K562 (cell line): Measurements from ENCODE around the gene CMBL. TPM values are rescaled to one million over a fixed set of nuclear protein-coding genes. Genes with fewer than 3 reads are reported as not detected.

Experiments
- ATAC-seq: fragments of 200-7000 bp; cut with Tn5 transposase; 3 replicates; pipeline ENCODE4 v1.9.1; 2020; ENCODE audit warnings: moderate library complexity
- BruUV-seq: library from RNA; stranded (reverse); fragments of 400-500 nt; replicated peaks from 2 replicates; lab custom pipeline; 2021; lab: Mats Ljungman, UMichigan
- CTCF ChIA-PET: fragments of 300-600 bp; formaldehyde crosslinking; extraction: SDS; loops from one replicate; lab custom pipeline; 2021; ENCODE audit warnings: low intra/inter-chr PET ratio; lab: Yijun Ruan, JAX
- POLR2A ChIA-PET: fragments of 300-600, 350-650 bp; sonication (Branson Sonifier 250); formaldehyde crosslinking; extraction: SDS; loops from one replicate; lab custom pipeline; 2021; ENCODE audit warnings: antibody characterized with exemption, inconsistent platforms; lab: Yijun Ruan, JAX
- DNase-seq, 4 experiments: peaks; one replicate each; pipeline versions ENCODE4 v3.0.0 to v3.0.0-alpha.2; 2011 to 2018; ENCODE audit warnings: low spot score in 3 of 4, mixed read lengths in 3 of 4; ENCODE audit errors: extremely low read depth in 1 of 4
- FAIRE-seq: peaks from 2 replicates; lab custom pipeline; 2011; peaks lifted over from hg19 to GRCh38; lab: Jason Lieb, UNC
- H2AFZ ChIP-seq: 2 replicates; pipeline ENCODE4 v1.6.0; 2011; ENCODE audit warnings: low read depth, low read length, control low read depth, inconsistent platforms
- H3K27ac ChIP-seq: fragments of 200-600 bp; 3 replicates; pipeline ENCODE4 v1.8.0; 2011; ENCODE audit warnings: low read depth, mild to moderate bottlenecking, control low read depth, inconsistent platforms, low read length, moderate library complexity, mixed read lengths; ENCODE audit errors: extremely low read depth
- H3K27me3 ChIP-seq, 2 experiments: fragments of 300-600 bp in 1 of 2; 2 replicates in 1 of 2; 3 replicates in 1 of 2; pipeline versions ENCODE4 v1.6.0 to v1.8.0; 2011; ENCODE audit warnings: inconsistent platforms in 2 of 2, low read length in 2 of 2, mild to moderate bottlenecking in 1 of 2, mixed read lengths in 1 of 2, moderate library complexity in 1 of 2; ENCODE audit not compliant: control insufficient read depth in 2 of 2, insufficient read depth in 2 of 2
- H3K36me3 ChIP-seq: fragments of 300-600 bp; 3 replicates; pipeline ENCODE4 v1.8.0; 2011; ENCODE audit warnings: mild to moderate bottlenecking, low read length, inconsistent platforms; ENCODE audit not compliant: control insufficient read depth, insufficient read depth
- H3K4me1 ChIP-seq, 2 experiments: fragments of 200-600 bp in 1 of 2; replicated peaks in 1 of 2; 2 replicates in 1 of 2; 3 replicates in 1 of 2; pipeline versions ENCODE4 v1.5.1 to v1.8.0; 2011; ENCODE audit warnings: inconsistent platforms in 2 of 2, low read length in 2 of 2, mild to moderate bottlenecking in 1 of 2, mixed read lengths in 1 of 2, moderate library complexity in 1 of 2; ENCODE audit not compliant: control insufficient read depth in 2 of 2, insufficient read depth in 2 of 2
- H3K4me2 ChIP-seq: 2 replicates; pipeline ENCODE4 v1.6.1; 2011; ENCODE audit warnings: low read length, control low read depth, inconsistent platforms, mixed read lengths; ENCODE audit not compliant: insufficient read depth
- H3K4me3 ChIP-seq: fragments of 200-600 bp; sonication (generic), shearing (Covaris generic); 2 replicates; pipeline ENCODE4 v1.5.1; 2016; ENCODE audit warnings: control low read depth, inconsistent platforms
- H3K79me2 ChIP-seq: fragments of 200-600 bp; 3 replicates; pipeline ENCODE4 v1.8.0; 2011; ENCODE audit warnings: low read length, inconsistent platforms; ENCODE audit not compliant: control insufficient read depth, insufficient read depth
- H3K9ac ChIP-seq, 2 experiments: 2 replicates each; pipeline versions ENCODE4 v1.6.0 to v1.6.1; 2011; ENCODE audit warnings: low read depth in 2 of 2, low read length in 2 of 2, control low read depth in 1 of 2, inconsistent platforms in 1 of 2, mild to moderate bottlenecking in 1 of 2, mixed read lengths in 1 of 2; ENCODE audit not compliant: insufficient read depth in 1 of 2
- H3K9me1 ChIP-seq: one replicate; pipeline ENCODE4 v1.6.0; 2011; ENCODE audit warnings: inconsistent platforms, mild to moderate bottlenecking, low read length, moderate library complexity; ENCODE audit not compliant: control insufficient read depth, insufficient read depth
- H3K9me3 ChIP-seq: replicated peaks from 2 replicates; pipeline ENCODE4 v1.5.1; 2011; ENCODE audit warnings: low read depth, low read length, inconsistent platforms; ENCODE audit not compliant: control insufficient read depth, insufficient read depth
- H4K20me1 ChIP-seq: replicated peaks from 2 replicates; pipeline ENCODE4 v1.6.1; 2011; ENCODE audit warnings: low read length, inconsistent platforms, mixed read lengths; ENCODE audit not compliant: control insufficient read depth, insufficient read depth
- CBFB ChIP-seq: sonication (generic); formaldehyde crosslinking; IDR thresholded peaks from 2 replicates; pipeline ENCODE4 v1.4.0; 2020; ENCODE audit warnings: mild to moderate bottlenecking, missing genetic modification reagents
- CREB1 ChIP-seq, 2 experiments: sonication (generic) in 1 of 2; formaldehyde crosslinking in 1 of 2; IDR thresholded peaks; 2 replicates each; pipeline versions ENCODE4 v1.6.1 to v1.8.0; 2012 to 2022; ENCODE audit warnings: inconsistent platforms in 1 of 2, mild to moderate bottlenecking in 1 of 2, missing genetic modification reagents in 1 of 2, moderate library complexity in 1 of 2
- EP400 ChIP-seq: fragments of 450-650 bp; IDR thresholded peaks from 2 replicates; pipeline ENCODE4 v1.6.1; 2017; ENCODE audit warnings: antibody characterized with exemption, mild to moderate bottlenecking, moderate library complexity
- HLTF ChIP-seq: fragments of 450-650 bp; IDR thresholded peaks from 2 replicates; pipeline ENCODE4 v1.6.1; 2016
- NFIC ChIP-seq: fragments of 450-650 bp; IDR thresholded peaks from 2 replicates; pipeline ENCODE4 v1.6.1; 2017; ENCODE audit warnings: mild to moderate bottlenecking, inconsistent platforms
- TCFL5 ChIP-seq: fragments of 250-450 bp; sonication (Bioruptor Pico); conservative IDR thresholded peaks from 2 replicates; pipeline ENCODE4 v1.6.1; 2021; ENCODE audit warnings: mild to moderate bottlenecking, moderate library complexity, matching md5 sums
- ZNF551 ChIP-seq: fragments of 250-450 bp; sonication (Bioruptor Pico); IDR thresholded peaks from 2 replicates; pipeline ENCODE4 v1.5.0; 2021; ENCODE audit warnings: mild to moderate bottlenecking, moderate library complexity
- WGBS: fragments of 100-300 bp; shearing (Covaris generic); methylation state at CpG from one replicate; pipeline ENCODE4 v1.1.6; 2016; ENCODE audit warnings: low coverage, mixed read lengths; ENCODE audit not compliant: insufficient coverage; ENCODE audit errors: missing lambda C conversion rate; 5-methylcytosine and 5-hydroxymethylcytosine counted together
- in situ Hi-C: fragments of 300-500 bp; cut with MboI; formaldehyde crosslinking; loops from 4 replicates; pipeline ENCODE4 v1.15.0; 2018; ENCODE audit warnings: inconsistent platforms, mixed read lengths
- intact Hi-C: fragments of 100-400 bp; cut with micrococcal nuclease; formaldehyde crosslinking; loops from 2 replicates; pipeline ENCODE4 v1.14.2; 2022
- polyA plus RNA-seq, 8 experiments: library from polyadenylated mRNA; depleted of rRNA in 4 of 8; stranded (reverse) in 5 of 8; unstranded in 3 of 8; fragments of >200 nt; fragmentation: Nextera tagmentation in 2 of 8; fragmentation: Illumina TruSeq in 1 of 8; extraction: Ambion mirVana in 2 of 8; extraction: Trizol in 1 of 8; gene quantifications; 2 replicates each; pipeline versions ENCODE4 v1.2.1 to v1.2.3, GENCODE V29; 2011 to 2014; ENCODE audit warnings: inconsistent platforms in 1 of 8, missing spikeins in 1 of 8
- total RNA-seq, 7 experiments: library from RNA; depleted of rRNA in 6 of 7; stranded (reverse); fragments of >200 nt in 6 of 7; fragmentation: Illumina TruSeq in 2 of 7; extraction: Trizol in 2 of 7; gene quantifications; 2 replicates each; pipeline versions ENCODE4 v1.2.1 to v1.2.3, GENCODE V29; 2011 to 2021; ENCODE audit warnings: low replicate concordance in 1 of 7
- TF ChIP-seq, protein P1 (sequence below): fragments of 250-450 bp; sonication (Bioruptor Pico); IDR thresholded peaks from 2 replicates; pipeline ENCODE4 v1.8.0; 2021; ENCODE audit warnings: mild to moderate bottlenecking, moderate library complexity

The CMBL gene
- total and polyA plus RNA-seq, 9 of the 15 experiments (the other 6 are each of a cell fraction or from before 2014, with no cell fraction given), result 22.6 to 192 (median 71.1) TPM

DNA sequence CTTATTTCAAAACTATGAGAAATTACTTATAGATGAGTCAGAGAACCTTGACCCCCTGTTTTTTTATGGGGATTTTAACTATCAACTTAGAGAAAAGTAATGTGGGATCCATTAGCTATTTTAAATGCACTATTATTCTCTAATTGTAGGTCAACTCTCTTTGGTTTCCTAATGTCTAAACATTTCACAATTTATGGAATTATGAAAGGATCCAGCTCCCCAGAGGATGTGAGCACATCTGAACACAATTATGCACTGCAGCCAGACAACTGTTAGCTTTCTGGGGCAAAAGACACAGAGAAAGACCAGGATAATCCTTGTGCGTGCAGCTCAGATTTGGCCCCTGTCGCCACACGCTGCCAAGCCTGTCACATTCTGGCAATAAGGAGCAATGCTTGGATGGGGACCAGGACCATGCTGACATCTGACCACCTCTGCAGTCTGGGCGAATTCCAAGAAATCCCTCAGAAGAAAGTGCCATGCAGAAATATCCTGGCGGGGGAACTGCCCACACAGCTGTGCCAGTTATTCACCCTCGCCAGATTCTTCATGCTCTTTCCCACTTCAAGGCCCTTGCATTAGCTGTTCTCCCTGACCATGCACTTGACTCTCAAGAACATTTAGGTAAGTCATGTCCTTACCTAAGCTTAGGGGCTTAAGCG, 22.2 kb upstream of the CMBL start:
- TF ChIP-seq CREB1 (IDR thresholded peaks at IDR 0.05), result no peak
- TF ChIP-seq CREB1 (CRISPR knock-in tag; IDR thresholded peaks at IDR 0.05), result no peak
- no peak for TF ChIP-seq ZNF551 (CRISPR knock-in tag)
- TF ChIP-seq CBFB (CRISPR knock-in tag), result no peak
- no peak for TF ChIP-seq HLTF
- TF ChIP-seq EP400, result no peak
- TF ChIP-seq NFIC, result no peak
- TF ChIP-seq, protein P1, sequence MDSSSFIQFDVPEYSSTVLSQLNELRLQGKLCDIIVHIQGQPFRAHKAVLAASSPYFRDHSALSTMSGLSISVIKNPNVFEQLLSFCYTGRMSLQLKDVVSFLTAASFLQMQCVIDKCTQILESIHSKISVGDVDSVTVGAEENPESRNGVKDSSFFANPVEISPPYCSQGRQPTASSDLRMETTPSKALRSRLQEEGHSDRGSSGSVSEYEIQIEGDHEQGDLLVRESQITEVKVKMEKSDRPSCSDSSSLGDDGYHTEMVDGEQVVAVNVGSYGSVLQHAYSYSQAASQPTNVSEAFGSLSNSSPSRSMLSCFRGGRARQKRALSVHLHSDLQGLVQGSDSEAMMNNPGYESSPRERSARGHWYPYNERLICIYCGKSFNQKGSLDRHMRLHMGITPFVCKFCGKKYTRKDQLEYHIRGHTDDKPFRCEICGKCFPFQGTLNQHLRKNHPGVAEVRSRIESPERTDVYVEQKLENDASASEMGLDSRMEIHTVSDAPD (CRISPR knock-in tag), result no peak
- TF ChIP-seq TCFL5 (CRISPR knock-in tag), result no peak
- H3K4me1 ChIP-seq, result peaks cover 8 to 10% of the 10 kb centered on the region in 2 experiments; a peak in 3 of 5 replicates
- H2AFZ ChIP-seq, result no peak overlapping the region; the same call in 1 of the 2 replicates
- H3K9me3 ChIP-seq, result no peaks in the 10 kb centered on the region; the same call in 1 of the 2 replicates
- 66% methylated on average over 7 of the region's 7 CpGs for WGBS
- H3K27ac ChIP-seq, result no peak overlapping the region
- no peak for ATAC-seq
- H4K20me1 ChIP-seq, result no peaks in the 10 kb centered on the region
- H3K4me2 ChIP-seq, result no peak overlapping the region
- no peaks in the 10 kb centered on the region for H3K27me3 ChIP-seq
- intact Hi-C loops, result no loop called here
- DNase-seq, result no peak
- H3K9ac ChIP-seq, result no peak overlapping the region
- FAIRE-seq, result no peak
- no peak overlapping the region for H3K4me3 ChIP-seq
- in situ Hi-C loops, result no loop called here
- H3K36me3 ChIP-seq, result no peaks in the 10 kb centered on the region
- BruUV-seq, result no TSS peak
- CTCF ChIA-PET, result no interaction called here
- POLR2A ChIA-PET, result interaction anchor here (0.5 to 2.6 kb wide), 8 partner anchors 10 to 37 kb away, joined by 3 to 12 read pairs (median 6); partner anchors contain the start of gene MARCHF6
- no peaks in the 10 kb centered on the region for H3K79me2 ChIP-seq
- H3K9me1 ChIP-seq, result no peaks in the 10 kb centered on the region
